Gastroesophageal sphincter (tissue), 3 donors: ENCODE data around the gene CFAP45.

Experiments used
- CTCF ChIP-seq, 4 experiments: fragments of 200-600 bp in 2 of 4; fragments of 450-650 bp in 2 of 4; sonication (generic) in 1 of 4; IDR thresholded peaks; one replicate each; pipeline ENCODE4 v1.5.1; 2017 to 2019; ENCODE audit warnings: antibody characterized with exemption in 4 of 4, mild to moderate bottlenecking in 2 of 4, moderate library complexity in 2 of 4
- EP300 ChIP-seq: sonication (generic); formaldehyde crosslinking; IDR thresholded peaks from one replicate; pipeline ENCODE4 v1.6.1; 2017; ENCODE audit warnings: antibody characterized with exemption, mild to moderate bottlenecking
- POLR2A ChIP-seq, 2 donors: fragments of 450-650 bp; IDR thresholded peaks; one replicate each; pipeline ENCODE4 v1.6.1; 2017; ENCODE audit warnings: antibody characterized with exemption in 2 of 2, mild to moderate bottlenecking in 2 of 2, moderate library complexity in 1 of 2
- POLR2AphosphoS5 ChIP-seq: sonication (generic); formaldehyde crosslinking; IDR thresholded peaks from one replicate; pipeline ENCODE4 v1.6.1; 2017; ENCODE audit warnings: antibody characterized with exemption

- no peak for TF ChIP-seq CTCF (IDR thresholded peaks at IDR 0.05)
- TF ChIP-seq POLR2A (IDR thresholded peaks at IDR 0.05) = no peak
- TF ChIP-seq POLR2AphosphoS5 = no peak
- no peak for TF ChIP-seq EP300
Observed at GRCh38 chr1:159939678-159940002, 39.7 kb upstream of the CFAP45 start.
